Ascending aorta (tissue), 2 donors: Measurements from ENCODE around the gene RNF157. TPM values are rescaled to one million over a fixed set of nuclear protein-coding genes. Genes with fewer than 3 reads are reported as not detected.

Experiments
- DNase-seq, 2 donors: peaks; one replicate each; pipeline ENCODE4 v3.0.0-alpha.2; 2019; ENCODE audit warnings: low spot score in 2 of 2
- H3K27ac ChIP-seq, 2 donors: fragments of 200-600 bp; sonication (generic); one replicate each; pipeline ENCODE4 v1.5.1; 2016 to 2017; ENCODE audit warnings: mild to moderate bottlenecking in 1 of 2
- H3K27me3 ChIP-seq: fragments of 200-600 bp; sonication (generic); one replicate; pipeline ENCODE4 v1.5.1; 2017
- H3K36me3 ChIP-seq, 2 donors: fragments of 200-600 bp; sonication (generic); one replicate each; pipeline ENCODE4 v1.5.1; 2016
- H3K4me1 ChIP-seq, 2 donors: fragments of 200-600 bp; sonication (generic); one replicate each; pipeline ENCODE4 v1.5.1; 2016 to 2017; ENCODE audit warnings: mild to moderate bottlenecking in 1 of 2
- H3K4me3 ChIP-seq, 2 donors: fragments of 200-600 bp; sonication (generic); one replicate each; pipeline ENCODE4 v1.5.1; 2016 to 2017; ENCODE audit warnings: mild to moderate bottlenecking in 1 of 2
- H3K9me3 ChIP-seq, 2 donors: fragments of 200-600 bp; sonication (generic); one replicate each; pipeline ENCODE4 v1.5.1; 2016
- CTCF ChIP-seq, 3 experiments: fragments of 200-600 bp in 2 of 3; fragments of 450-650 bp in 1 of 3; sonication (generic) in 2 of 3; IDR thresholded peaks; one replicate each; pipeline ENCODE4 v1.5.1; 2016 to 2019; ENCODE audit warnings: antibody characterized with exemption in 3 of 3, mild to moderate bottlenecking in 1 of 3, moderate library complexity in 1 of 3
- intact Hi-C: fragments of 100-400 bp; cut with DNase I; formaldehyde crosslinking; loops from one replicate; pipeline ENCODE4 v1.15.1; 2023
- total RNA-seq: library from RNA; depleted of rRNA; stranded (reverse); fragments of >200 nt; gene quantifications from one replicate; pipeline ENCODE4 v1.1.0, GENCODE V29; 2016

RNF157 gene
- total RNA-seq, 1 donor from 2014 or later = 2.4 TPM

- intact Hi-C loops = no loop called here
- DNase-seq = no peak
- no peak for TF ChIP-seq CTCF (IDR thresholded peaks at IDR 0.05)
These were observed 147.5 kb downstream of the RNF157 start for GRCh38 chr17:76092526-76093413.

More at GRCh38 chr17:76092526-76093413, 147.5 kb downstream of the RNF157 start:
- Histone ChIP-seq H3K27me3 (no peaks in the 10 kb centered on the region), H3K4me1 (no peaks in the 10 kb centered on the region), H3K27ac (no peak overlapping the region), H3K36me3 (peaks cover 90 to 98% of the 10 kb centered on the region in 2 donors), H3K4me3 (no peak overlapping the region), H3K9me3 (no peaks in the 10 kb centered on the region)

Other genes starting within 250 kb of the RNF157 start
- 2.1 TPM for gene CDK3, start 239.6 kb downstream of the RNF157 start, total RNA-seq
- gene EVPL, start 213.2 kb downstream of the RNF157 start, total RNA-seq = not detected
- gene SRP68, start 168.0 kb downstream of the RNF157 start, total RNA-seq = 15.6 TPM
- gene GALR2, start 165.7 kb downstream of the RNF157 start, total RNA-seq = 2.3 TPM
- not detected for gene ZACN, start 161.3 kb downstream of the RNF157 start, total RNA-seq
- gene EXOC7, start 136.7 kb downstream of the RNF157 start, total RNA-seq = 123 TPM
- not detected for gene FOXJ1, start 99.2 kb downstream of the RNF157 start, total RNA-seq
- gene UBALD2, start 24.9 kb upstream of the RNF157 start, total RNA-seq = 15.9 TPM
- gene QRICH2, start 67.8 kb upstream of the RNF157 start, total RNA-seq = 10.6 TPM
- gene PRPSAP1, start 113.4 kb upstream of the RNF157 start, total RNA-seq = 16.1 TPM
- 120 TPM for gene SPHK1, start 144.1 kb upstream of the RNF157 start, total RNA-seq
- 19.6 TPM for gene UBE2O, start 212.7 kb upstream of the RNF157 start, total RNA-seq
- not detected for gene AANAT, start 227.1 kb upstream of the RNF157 start, total RNA-seq